LNCAP (cell line): ENCODE results near the gene JARID2.

ENCODE experiments used
- TF ChIP-seq, protein P1 (sequence below): fragments of 450-650 bp; IDR thresholded peaks from 2 replicates; pipeline ENCODE4 v1.5.1; 2017; ENCODE audit warnings: mild to moderate bottlenecking

JARID2 gene

DNA sequence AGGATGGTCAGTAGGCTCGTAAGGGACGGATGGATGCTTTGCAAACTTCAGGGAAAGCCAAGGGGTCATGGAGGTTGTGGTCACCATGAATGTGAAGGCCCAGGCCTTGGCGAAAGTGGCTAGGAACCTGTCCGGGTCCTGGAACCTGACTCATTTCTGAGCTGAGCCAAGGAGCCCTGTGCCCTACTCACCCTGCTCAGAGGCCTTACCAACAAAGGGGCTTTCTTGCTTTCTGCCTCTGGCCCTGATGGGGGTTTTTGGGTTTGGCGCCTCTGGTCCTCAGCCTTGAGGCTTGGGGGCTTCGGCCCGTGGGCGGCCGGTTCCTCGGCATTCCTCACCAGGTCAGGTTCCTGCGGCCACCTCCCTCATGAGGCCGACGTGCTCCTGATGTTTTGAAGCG is 261.9 kb downstream of the JARID2 start:
- TF ChIP-seq, protein P1, sequence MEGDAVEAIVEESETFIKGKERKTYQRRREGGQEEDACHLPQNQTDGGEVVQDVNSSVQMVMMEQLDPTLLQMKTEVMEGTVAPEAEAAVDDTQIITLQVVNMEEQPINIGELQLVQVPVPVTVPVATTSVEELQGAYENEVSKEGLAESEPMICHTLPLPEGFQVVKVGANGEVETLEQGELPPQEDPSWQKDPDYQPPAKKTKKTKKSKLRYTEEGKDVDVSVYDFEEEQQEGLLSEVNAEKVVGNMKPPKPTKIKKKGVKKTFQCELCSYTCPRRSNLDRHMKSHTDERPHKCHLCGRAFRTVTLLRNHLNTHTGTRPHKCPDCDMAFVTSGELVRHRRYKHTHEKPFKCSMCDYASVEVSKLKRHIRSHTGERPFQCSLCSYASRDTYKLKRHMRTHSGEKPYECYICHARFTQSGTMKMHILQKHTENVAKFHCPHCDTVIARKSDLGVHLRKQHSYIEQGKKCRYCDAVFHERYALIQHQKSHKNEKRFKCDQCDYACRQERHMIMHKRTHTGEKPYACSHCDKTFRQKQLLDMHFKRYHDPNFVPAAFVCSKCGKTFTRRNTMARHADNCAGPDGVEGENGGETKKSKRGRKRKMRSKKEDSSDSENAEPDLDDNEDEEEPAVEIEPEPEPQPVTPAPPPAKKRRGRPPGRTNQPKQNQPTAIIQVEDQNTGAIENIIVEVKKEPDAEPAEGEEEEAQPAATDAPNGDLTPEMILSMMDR: no peak

GRCh38 chr6:15508441-15508871 is 262.6 kb downstream of the JARID2 start:
- TF ChIP-seq, protein P1: no peak

- TF ChIP-seq, protein P1: no peak
These were observed 263.1 kb downstream of the JARID2 start for GRCh38 chr6:15508931-15509330.

- TF ChIP-seq, protein P1: no peak
These were observed 263.6 kb downstream of the JARID2 start for GRCh38 chr6:15509335-15509933.

- TF ChIP-seq, protein P1: no peak
These were observed 264.3 kb downstream of the JARID2 start for GRCh38 chr6:15510121-15510520.

DNA sequence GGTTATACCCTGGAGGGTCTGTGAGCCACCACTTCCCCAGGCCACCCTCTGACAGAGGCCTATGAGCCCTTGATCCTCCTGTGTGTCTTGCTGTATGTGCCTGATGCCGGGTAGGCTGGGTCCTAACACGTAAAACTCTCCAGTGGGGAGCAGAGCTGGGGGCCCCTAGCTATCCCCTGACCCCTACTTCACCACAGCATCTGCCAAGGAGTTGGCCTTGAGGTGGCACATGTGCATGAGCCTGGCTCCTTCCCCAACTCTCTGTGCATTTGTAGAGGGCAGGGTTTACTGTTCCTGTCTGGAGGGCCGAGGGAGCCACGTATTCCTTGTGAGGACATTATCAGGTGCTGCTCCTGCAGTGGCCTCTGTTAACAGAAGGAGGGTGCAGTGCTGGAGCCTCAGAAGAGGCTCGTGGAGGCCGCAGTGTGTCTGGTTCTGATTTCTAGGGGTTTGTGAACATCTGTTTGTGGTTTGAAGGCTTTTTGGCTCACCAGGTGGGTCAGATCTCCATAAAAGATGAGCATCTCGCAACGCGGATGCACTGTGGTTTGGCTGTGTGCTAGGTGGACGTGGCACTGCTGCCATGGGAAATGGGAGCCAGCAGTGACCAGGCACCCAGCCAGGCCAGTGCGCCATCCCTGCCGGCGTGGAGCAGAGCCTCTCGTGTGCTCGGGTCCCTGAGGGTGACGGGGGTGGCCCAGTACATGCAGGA is 264.8 kb downstream of the JARID2 start:
- TF ChIP-seq, protein P1: no peak

DNA sequence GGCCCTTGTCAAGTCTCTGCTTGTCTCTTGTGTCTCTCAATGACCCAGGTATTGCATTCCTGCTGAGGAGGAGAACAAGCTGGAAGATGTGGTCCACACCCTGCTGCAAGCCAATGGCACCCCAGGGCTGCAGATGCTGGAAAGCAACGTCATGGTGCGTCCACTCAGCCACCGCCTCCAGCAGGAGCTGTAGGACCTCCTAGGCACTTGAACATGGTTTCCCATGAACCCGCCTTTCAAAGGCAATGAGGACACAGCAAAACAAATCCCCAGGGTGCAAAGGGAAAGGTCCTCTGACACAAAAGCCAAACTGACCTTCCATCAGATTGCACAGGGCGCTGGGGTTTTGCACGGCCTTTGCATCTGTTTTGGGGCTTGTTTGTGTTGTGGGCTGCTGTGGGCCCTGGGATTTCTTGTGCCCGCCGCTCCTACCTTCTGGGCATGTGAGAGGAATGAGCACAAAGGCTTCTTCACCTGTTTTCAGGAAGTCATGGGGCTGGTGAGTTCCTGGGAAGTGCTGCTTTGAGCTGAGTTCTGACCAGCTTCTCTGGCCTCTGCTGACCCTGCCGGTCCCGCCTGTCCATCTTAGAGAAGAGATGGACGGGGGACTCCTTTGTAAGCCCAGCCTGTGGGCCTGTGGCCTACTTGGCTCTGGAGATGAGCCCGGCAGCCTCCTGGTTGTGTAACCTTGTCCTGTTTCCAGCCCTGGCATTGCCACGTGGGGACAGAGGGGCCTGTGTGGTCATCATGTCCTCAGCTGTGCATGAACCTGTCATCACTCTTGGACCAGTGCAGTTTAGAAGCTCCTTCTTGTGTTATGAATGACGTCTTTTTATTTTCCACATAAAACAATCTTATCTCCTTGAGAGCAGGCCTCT is 265.6 kb downstream of the JARID2 start:
- TF ChIP-seq, protein P1: no peak
